Left forelimb (tissue), 1 donor: Measurements from ENCODE around the gene PCSK2.

Source experiments
- DNase-seq: peaks from one replicate; pipeline ENCODE4 v3.0.0-alpha.2; 2018; ENCODE audit warnings: low spot score

PCSK2 gene

DNA sequence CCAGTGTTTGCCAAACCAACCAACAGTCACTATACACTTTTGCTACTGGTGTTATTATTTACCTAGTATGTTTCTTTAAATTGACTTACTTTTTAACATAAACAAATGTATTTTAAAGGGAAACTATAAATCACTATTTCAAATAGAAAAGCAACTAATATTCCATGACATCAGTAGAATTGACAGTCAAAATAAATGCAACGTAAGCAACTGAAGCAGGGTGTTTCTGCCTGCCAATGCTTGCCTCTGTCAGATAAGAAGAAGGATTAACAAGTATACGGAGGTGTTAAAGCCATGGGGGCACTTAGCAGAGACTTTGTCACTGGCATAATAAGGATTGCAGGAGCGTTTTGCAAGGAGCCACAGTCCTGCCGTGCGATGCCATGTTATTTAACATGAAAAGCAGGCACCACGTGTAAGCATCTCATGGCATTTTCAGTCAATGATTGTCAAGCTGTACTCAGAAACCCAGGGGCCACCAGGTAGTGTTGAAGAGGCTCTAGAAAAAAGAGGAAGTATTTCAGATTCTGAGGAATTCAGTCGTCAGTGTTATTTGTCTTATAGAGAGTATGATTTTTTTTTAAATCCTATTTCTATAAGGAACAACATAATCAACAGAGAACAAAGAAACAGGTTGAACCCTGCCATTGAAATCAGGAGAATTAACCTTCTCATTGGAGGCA lies 172.6 kb downstream of the PCSK2 start:
- DNase-seq, result no peak

DNA sequence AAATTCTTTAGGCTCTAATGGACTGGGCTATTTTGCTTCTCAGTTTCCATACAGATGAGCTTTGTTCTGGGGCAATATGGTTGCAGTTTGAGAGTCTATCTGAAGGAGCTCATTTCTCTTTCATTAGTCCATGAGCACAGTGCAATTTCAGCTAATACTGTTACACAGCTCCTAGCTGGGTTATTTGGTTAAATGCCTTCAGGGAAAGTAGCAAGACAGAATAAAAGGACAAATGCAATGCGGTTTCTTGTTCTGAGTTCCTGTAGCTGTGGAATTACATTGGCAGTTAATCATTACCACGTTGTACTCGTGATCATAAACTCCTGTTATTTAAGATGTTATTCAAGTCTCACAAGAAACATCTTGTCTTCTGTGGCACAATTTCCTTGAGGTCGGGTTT lies 176.6 kb downstream of the PCSK2 start:
- DNase-seq, result no peak

DNA sequence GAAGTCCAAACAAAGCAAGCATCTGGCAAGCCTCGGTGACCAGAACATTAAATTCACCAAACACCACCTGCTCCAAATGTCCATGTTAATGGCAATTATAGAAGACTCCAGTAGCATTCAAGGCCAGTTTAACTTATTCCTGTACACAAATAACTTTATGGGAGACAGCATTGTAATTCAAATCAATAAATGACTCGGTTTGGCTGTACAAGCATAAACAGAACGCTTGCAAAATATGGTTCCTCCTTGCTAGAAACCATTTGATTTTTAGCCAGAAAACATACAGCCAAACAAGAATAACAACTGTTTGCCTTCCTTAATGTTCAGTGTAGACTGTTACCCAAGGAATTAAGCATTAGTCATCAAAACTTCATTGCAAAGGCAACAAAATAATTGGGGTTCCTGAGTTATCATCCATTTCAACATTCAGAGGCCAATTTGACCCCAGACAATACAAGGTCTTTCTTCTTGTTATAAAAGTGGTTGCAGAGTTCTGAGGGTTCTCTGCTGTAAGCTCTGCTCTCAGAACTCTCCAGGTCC lies 179.3 kb downstream of the PCSK2 start:
- DNase-seq, result no peak

DNA sequence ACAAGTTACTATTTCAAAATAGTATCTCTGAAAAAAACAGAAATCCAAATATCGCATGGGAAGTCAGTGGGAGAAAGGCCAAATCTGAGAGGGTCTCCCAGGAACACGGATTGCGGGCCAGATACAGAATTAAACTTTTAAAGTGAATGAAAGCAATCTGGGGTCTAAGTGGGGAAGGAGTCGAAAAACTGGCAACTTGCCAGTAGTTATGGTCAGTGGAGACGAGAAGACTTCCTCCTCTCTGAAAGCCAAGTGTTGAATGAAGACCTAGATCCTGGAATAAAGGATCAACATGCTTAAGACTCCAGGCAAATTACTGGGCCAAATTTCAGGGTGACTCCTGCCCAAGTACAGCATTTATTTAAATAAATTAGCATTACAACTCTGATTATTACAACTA lies 180.7 kb downstream of the PCSK2 start:
- no peak for DNase-seq

DNA sequence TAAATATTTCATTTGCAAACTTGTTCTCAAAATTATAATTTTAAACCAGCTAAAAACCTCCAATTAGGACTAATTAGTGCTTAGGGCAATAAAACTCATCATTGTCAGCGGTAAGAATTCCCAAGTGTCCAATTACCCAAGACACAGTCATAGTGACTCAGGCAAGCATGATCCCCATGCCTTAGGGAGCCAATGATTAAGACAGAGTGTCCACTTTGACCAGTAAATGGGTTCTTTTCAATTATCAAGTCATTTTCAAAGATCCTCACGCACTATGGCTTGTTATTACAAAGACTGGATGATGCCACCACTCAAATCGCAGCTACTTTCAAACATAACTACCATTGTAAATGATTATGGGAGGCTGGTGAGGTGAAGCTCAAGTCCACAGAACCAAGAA lies 190.4 kb downstream of the PCSK2 start:
- DNase-seq, result no peak

DNA sequence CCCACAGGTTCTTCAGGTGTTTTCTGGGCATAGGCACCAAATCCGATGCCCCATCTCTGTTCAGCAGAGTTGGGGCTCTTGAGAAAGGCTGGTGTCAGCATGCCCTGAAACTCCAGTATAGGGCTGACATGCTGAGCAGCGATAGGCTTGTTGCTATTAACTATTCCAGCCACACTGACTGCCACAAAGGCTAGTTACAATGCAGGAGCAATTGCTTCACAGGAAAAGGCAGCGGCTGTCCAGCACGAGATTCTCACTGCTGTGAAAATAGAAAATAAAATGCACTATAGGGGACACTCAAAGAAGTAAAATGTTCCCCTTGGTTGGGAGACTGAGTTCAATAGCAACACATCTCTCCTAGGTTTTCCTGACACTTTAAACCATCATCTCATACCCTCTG lies 191.9 kb downstream of the PCSK2 start:
- DNase-seq, result no peak

DNA sequence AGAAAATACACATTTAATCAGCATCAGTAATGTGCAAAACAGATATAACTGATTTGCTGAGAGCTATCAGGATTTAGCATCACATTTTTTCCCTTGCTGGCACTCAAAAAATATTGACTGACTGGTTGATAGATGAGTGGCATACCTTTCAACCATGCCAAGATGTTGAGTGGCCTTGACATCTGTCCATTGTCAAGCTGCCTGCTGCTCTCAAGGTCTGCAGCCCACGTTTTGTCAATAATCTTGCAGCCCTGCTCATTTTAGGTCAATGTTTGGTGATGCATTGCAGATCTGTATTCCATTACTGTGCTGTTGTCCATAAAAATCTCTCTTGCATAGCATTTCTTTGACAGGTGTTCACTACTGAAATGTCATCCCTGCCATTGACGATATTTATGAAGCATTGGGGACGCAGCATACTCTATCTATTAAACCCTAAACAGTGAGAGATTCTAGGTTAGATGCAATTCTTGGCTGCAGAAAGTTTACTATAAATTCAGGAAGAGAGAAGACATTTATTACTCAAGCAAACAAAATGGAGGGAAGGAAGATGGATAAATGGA lies 192.7 kb downstream of the PCSK2 start:
- no peak for DNase-seq

DNA sequence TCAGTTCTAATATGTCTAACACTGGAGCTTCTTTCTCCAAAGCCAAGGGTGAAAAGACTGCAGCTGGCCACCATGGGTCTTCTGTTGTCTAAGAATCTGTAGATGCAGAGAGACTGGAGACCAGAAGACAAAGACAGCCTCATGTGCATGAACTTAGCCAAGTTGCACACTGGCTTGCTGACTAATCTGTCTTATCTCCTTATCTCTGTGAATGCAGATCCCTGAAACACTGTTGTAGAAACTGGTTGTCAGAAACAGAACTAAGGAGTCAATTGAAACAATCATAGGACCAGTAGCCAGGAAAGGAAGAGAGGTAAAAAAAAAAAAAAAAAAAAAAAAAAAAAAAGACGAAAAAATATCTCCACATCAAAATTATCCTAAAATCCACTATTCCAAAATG lies 194.7 kb downstream of the PCSK2 start:
- no peak for DNase-seq

DNA sequence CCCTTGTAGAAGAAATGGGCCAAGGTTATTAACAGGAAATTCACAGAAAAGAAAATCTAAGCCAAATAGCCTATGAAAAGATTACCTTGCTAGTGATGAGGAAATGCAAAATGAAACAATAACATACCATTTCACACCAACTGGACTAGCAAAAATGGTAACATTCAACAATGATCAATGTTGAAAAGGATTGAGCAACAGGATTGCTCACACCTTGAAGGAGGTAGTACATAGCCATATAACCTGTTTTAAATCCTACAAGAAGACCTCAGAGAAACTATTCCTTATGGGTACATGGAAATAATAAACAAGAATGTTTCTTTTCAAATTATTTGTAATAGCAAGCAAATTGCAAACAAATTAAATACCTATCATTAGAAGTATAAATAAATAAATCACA lies 196.9 kb downstream of the PCSK2 start:
- DNase-seq, result no peak

DNA sequence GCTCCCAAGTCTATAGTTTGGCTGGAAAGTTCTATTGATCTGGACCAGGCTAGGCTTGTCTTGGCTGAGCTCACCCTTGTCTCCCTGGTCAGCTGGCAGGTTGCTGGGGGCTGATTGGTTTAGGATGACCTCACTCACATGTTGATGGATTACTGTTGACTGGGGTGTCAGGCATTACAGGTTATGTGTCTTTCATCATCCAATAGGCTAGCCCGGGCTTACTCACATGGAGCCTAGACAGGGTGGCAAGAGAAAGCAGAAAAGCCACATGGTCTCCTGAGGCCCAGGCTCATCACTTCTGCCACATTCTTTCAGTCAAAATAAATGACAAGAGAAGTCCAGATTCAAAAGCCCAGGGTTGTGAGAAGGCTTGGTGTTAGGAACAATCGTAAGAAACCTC lies 200.8 kb downstream of the PCSK2 start:
- no peak for DNase-seq

DNA sequence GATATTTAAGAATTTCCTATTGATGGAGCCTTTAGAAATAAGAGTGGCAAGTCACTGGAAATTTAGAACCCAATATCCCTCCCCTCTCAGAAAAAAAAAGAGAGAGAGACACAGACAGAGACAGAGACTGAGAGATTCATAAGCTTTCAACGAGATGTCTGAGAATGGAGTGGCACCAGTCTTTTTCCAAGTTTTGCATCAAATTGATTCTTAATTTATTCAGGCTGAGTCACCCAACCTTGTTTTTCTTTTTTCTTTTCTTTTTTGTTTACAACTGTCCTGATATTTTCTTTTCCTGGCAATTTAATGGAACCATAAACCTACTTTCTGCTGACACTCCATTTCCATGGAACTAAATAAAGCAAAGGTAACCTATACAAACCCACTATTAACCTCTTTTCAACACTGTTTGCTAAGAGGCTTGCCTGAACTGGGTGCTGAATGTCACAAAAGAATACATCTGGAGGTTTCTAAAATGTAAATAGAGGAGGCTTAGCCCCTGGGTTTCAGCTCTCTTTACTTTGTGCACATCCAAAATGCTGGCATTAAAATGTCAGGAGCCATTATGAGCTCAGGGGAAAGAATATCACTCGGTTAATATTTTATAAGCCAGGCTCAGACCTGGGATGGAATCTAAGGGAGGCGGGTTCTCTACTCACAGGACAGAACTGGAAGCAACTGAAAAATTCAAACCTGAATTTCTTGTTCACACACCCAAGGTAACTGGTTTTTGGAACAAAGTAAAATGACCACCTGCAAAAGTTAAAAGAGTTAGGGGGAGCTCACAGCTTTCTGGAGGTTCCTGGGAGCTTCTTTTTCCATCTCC lies 203.5 kb downstream of the PCSK2 start:
- no peak for DNase-seq

DNA sequence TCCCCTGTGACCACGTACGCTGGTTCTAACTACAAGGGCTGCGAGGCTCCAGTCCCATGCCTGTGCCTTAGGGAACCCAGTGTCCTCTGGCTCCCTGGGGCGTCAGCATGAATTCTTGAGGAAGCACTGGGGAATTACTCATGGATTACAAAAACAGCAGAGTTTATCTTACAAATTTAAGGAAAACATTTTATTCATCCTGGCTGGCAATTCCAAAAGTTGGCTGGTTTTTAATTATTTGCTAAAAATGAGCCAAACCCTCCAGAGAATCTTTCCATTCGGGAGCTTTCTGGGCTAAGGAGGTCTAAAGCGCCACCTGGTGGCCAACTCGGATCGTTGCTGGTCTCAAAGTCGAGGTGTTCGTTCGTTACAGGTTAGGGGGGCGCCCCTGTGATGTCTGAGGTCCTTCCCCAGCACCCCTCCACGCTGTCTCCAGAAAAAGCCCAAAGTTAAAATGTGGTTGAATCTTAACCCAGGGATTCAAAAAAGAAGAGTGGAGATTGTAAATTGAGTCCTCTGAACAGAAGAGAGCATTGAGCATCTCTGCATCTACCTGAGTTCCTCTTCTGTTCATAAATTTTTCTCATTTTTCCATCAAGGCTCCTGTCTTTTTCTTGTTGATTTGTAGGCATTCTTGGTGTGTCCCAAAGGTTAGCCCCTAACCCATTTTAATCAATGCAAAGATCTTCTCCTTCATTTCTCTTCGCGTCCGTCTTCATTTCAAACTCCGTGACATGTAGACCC lies 205.0 kb downstream of the PCSK2 start:
- DNase-seq, result no peak

DNA sequence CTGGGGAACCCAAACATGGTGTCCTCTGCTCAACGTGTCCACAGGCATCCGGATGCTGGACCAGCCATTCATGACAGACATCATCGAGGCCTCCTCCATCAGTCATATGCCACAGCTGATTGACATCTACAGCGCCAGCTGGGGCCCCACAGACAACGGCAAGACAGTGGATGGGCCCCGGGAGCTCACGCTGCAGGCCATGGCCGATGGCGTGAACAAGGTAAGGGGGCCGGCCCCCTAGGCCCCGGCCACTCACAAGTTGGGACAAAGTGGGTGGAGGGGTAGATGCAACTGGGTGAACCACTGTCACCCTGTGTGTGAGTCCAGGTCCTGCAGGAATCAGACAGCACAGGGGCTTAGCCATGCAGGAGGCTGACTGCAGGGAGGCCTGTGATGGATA lies 209.8 kb downstream of the PCSK2 start:
- no peak for DNase-seq

DNA sequence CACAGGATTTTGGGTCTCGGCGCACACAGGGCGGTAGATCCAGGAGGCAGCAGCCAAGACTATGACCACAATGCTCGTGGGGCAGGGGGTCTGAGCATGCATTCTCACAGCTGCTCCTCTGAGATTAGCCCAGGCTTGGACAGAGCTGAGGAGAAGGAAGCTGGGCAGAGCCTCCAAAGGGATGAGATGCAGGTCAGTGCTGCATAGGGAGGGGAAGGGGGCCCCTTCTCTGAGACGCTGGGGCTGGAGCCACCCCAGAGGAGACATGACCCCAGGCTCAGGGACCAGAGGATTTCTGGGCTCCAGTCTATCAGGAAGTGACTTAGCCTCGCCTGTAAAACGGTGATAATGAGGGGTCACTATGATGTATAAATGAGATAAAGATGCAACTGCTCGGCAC lies 210.4 kb downstream of the PCSK2 start:
- no peak for DNase-seq

DNA sequence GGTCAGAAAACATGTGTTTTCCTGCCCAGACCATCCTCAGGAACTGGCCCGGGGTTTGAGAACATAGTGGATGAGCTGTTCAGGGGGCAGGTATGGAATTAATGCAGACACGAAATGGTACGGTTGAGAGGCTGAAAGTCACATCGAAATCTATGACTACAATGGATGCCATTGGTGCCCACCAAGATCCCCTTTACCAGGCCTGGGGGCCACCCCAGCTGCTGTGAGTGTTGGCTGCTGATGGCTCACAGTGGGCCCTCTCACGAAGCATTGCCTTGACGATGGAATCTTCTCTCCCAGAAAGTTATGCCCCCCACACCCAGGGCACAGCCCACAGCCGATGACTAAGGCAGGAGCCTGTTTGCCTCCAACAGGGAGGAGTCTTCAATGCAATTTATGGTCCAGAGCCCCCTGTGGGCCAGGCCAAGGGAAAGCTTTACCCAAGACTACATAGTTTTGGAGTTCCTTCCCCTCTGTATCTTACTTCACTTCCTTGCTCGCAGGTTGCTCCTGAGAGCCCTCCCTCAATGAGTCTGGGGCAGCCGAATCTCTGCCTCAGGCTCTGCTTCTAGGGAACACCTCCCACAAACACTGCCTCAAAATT lies 211.7 kb downstream of the PCSK2 start:
- DNase-seq, result no peak

DNA sequence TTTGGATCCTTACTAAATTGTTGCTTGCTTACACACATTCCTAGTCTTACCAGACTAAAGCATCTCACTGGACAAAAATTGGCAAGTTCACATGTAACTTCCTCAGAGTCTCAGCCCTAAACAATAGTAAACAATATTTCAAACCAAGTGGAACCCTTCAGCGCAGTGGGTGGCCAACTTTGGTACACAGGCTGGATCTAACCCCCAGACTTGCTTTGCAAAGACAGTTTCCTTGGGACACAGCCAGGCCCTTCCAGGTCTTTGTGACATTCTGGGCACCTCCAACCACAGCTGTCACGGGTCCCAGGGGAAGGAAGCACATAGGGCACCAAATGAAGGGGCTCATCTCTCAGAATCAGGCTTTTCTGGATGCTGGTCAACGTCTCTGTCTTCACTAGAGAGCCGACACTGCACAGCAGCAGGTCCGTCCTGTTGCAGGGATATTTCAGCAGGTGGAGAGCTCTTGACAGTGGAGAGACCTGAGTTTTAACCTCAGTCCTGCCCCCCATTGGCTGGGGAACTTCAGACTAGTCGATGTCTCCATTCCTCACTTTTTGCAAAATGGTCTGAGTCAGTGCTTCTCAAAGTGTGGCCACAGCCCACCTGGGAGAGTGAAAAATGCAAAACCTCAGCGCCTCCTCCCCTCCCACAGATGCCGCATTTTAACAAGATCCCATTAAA lies 212.9 kb downstream of the PCSK2 start:
- DNase-seq, result no peak

DNA sequence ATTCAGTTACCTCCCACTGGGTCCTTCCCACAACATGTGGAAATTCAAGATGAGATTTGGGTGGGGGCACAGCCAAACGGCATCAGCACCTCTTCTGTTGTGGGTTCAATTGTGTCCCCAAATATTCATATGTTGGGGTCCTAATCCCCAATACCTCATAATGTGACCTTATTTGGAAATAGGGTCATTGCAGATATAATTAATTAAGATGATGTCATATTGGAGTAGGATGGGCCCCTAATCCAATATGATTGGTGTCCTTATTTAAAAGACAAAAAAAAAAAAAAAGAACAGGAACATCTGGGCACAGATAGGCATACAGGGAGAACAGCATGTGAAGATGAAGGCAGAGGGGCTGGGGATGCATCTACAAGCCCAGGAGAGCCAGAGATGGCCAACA lies 214.9 kb downstream of the PCSK2 start:
- DNase-seq, result no peak

DNA sequence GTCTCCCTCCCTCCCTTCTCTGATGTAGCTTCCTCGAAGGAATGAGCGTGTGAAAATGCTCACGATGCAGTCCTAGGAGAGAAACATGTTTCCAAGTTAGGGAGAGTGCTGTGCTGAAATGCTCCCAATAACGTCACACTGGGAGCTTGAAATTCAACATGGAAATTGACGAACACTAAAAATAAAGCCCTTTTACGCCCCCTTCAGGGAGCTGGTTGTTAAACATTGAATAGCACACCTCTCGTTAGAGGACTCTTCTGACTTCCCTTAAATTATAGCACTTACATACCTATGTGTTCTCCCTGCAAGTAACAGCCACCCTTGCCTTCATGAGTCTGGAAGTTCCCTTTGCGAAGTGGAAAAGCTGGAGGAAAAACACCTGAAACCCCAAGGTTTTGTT lies 215.7 kb downstream of the PCSK2 start:
- DNase-seq, result no peak

DNA sequence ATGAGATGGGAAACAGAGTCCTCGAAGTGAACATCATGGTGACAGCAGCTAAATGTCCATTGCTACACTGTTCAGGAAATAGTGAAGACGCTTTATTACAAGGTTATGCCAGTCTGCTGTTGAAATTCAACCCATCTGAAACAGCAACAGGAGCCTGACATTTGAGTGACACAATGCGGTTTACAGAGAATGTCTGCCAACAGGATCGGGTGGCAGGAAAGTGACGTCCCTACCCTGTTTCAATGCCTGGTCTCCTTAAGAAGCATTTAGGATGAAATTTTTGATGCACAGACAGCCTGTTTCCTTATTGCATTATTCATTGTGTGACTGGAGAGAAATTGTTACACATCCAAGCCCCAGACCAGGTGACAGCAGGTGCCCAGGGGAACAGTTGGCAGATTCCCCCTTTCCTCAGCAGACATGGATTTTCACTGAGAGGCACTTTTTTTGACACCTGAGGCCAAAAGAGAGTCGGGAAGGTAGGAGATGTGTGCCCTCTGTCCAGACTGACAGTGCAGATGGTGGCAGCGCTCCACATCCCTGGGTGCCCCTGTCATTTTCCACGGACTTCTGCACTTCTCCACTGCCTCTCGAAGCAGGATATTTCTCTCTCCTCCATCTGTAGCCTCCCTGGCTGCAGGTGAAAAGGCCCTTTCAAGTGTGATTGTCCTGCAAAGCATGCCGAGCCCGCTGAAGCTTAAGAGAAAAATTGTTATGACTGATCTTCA lies 216.5 kb downstream of the PCSK2 start:
- DNase-seq, result no peak

DNA sequence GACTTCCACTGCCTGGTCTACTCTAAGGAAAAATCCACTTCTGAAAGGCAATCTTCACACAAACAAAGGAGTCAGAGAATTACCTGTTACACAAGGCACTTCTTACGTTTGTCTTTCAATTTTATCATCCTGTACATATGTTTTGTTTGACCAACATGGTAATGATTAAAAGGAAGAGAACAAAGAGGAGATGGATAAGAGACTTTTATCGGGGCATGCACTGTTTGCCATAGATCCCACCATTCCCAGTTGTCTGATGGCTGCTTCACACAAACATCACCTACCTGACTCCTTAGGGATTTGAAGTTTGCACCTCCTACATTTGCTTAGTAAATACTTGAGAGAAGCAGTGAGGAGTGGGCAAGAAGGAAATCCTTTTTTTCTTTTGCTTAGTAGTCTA lies 217.3 kb downstream of the PCSK2 start:
- no peak for DNase-seq

DNA sequence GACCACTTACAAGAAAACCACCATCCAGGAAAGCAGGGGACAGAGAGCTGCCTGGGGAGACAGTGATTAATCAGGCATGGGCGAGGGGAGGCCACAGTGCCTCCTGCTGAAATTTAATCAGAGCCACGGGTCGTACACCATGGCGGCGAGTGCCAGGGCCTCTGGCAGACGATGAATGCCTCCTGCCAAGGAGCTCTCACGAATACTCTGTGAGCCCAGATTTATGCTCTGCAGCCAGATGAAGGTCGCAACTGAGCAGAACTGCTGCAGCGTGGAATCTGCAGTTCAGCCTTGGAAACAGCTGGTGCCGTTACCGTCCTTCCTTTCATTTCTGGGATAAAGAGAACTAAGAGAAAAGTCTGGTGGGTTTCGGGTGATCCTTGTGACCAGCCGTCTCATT lies 218.7 kb downstream of the PCSK2 start:
- DNase-seq, result no peak
